Vagina (tissue), 2 donors: Measurements from ENCODE around the gene GSG1L. TPM values are rescaled to one million over a fixed set of nuclear protein-coding genes. Genes with fewer than 3 reads are reported as not detected.
"Not testable (repeated sequence)": the region's sequence is repeated elsewhere in the genome, so short reads cannot be mapped to it uniquely, and the experiment has no call there.

ENCODE experiments used
- DNase-seq, 2 donors: peaks; one replicate each; pipeline ENCODE4 v3.0.0-alpha.2; 2017; ENCODE audit errors: extremely low spot score in 2 of 2
- H3K27ac ChIP-seq: fragments of 200-600 bp; sonication (generic); one replicate; pipeline ENCODE4 v1.5.1; 2019
- H3K27me3 ChIP-seq: fragments of 200-600 bp; sonication (generic); one replicate; pipeline ENCODE4 v1.5.1; 2019
- H3K36me3 ChIP-seq, 2 donors: fragments of 200-600 bp; sonication (generic); one replicate each; pipeline ENCODE4 v1.5.1; 2017 to 2019
- H3K4me1 ChIP-seq: fragments of 200-600 bp; sonication (generic); one replicate; pipeline ENCODE4 v1.5.1; 2019
- H3K4me3 ChIP-seq, 2 donors: fragments of 200-600 bp; sonication (generic); 1 replicate in 1 of 2; 2 replicates in 1 of 2; pipeline ENCODE4 v1.5.1; 2016 to 2019
- H3K9me3 ChIP-seq: fragments of 200-600 bp; sonication (generic); one replicate; pipeline ENCODE4 v1.5.1; 2019
- CTCF ChIP-seq, 3 experiments: fragments of 450-650 bp in 2 of 3; fragments of 200-600 bp in 1 of 3; sonication (generic) in 1 of 3; IDR thresholded peaks; one replicate each; pipeline ENCODE4 v1.5.1; 2017 to 2019; ENCODE audit warnings: antibody characterized with exemption in 3 of 3, mild to moderate bottlenecking in 2 of 3, moderate library complexity in 2 of 3
- POLR2A ChIP-seq, 2 donors: fragments of 450-650 bp; IDR thresholded peaks; one replicate each; pipeline ENCODE4 v1.6.1; 2017; ENCODE audit warnings: antibody characterized with exemption in 2 of 2, mild to moderate bottlenecking in 2 of 2, moderate library complexity in 2 of 2
- POLR2AphosphoS5 ChIP-seq, 2 donors: sonication (generic); formaldehyde crosslinking; IDR thresholded peaks; one replicate each; pipeline ENCODE4 v1.9.0; 2017; ENCODE audit warnings: antibody characterized with exemption in 2 of 2, mild to moderate bottlenecking in 2 of 2, low read depth in 1 of 2; ENCODE audit not compliant: insufficient read depth in 1 of 2
- intact Hi-C: fragments of 100-400 bp; cut with DNase I; formaldehyde crosslinking; loops from one replicate; pipeline ENCODE4 v1.15.1; 2023
- total RNA-seq: library from RNA; depleted of rRNA; stranded (reverse); fragments of >200 nt; gene quantifications from one replicate; pipeline ENCODE4 v1.2.3, GENCODE V29; 2016

GSG1L gene
- total RNA-seq, 1 donor from 2014 or later = not detected

DNA sequence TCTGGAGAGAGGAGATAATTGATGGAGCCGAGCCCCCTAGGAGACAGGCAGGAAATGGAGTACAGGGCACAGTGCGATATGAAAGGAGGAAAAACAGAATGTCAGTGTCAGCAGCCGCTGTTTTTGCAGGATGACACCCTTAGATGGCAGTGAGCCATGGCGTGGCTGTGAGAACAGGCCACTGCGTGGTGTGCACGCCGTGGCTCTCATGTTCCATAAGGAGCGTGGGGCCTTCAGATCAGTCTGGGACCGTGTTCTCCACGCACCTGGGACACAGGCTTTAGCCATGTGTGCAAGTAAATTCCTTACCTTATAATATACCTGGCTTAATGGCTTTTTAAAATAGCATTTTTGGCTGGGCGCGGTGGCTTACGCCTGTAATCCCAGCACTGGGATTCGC is 315.6 kb downstream of the GSG1L start:
- H3K9me3 ChIP-seq = no peaks in the 10 kb centered on the region
- TF ChIP-seq POLR2A (IDR thresholded peaks at IDR 0.05) (no peak), CTCF (IDR thresholded peaks at IDR 0.05) (no peak), POLR2AphosphoS5 (IDR thresholded peaks at IDR 0.05; ENCODE audit: insufficient read depth in 1 of 2, low read depth in 1 of 2) (no peak)
- intact Hi-C loops = no loop called here
- no peaks in the 10 kb centered on the region for H3K4me1 ChIP-seq
- no peak for DNase-seq
- H3K36me3 ChIP-seq = peaks cover 0 to 9% of the 10 kb centered on the region in 2 donors
- no peak overlapping the region for H3K4me3 ChIP-seq
- no peak overlapping the region for H3K27ac ChIP-seq
- H3K27me3 ChIP-seq = no peaks in the 10 kb centered on the region

DNA sequence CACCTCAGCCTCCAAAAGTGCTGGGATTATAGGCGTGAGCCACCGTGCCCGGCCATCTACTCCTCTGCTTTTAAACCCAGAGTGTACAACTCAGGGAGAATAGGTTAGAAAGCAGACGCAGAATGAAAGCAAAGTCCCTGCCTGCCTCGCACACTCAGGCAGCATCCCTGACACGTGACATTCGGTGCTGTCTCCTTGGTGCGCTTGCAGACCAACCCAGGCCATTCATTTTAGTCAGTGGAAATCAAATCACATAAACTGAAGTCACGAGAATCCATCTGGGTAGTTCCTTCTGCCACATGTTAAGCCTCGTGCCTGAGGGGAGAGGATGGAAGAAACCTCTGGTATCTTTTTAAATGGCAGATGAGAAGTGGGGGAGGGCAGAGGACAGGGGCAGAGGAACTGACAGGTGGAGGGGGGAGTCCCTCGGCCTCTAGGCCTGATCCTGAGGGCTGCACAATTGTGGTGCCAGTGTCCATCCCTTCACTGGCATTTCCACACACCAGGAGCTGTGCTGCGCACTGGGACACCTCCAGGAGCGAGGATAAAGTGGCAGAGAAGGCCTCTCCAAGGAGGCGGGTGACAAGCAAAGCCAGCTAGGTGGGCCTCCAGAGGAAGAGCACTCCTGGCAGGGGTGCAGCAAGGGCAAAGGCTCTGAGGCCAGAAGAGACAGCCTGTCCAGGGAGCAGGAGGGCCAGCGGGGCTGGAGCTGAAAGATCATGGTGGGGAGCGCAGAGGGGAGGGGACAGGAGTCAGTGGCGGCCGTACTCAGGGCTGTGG is 317.2 kb downstream of the GSG1L start:
- peaks cover 0 to 9% of the 10 kb centered on the region in 2 donors for H3K36me3 ChIP-seq
- TF ChIP-seq CTCF (IDR thresholded peaks at IDR 0.05) (no peak), POLR2AphosphoS5 (IDR thresholded peaks at IDR 0.05; ENCODE audit: insufficient read depth in 1 of 2, low read depth in 1 of 2) (no peak), POLR2A (IDR thresholded peaks at IDR 0.05) (no peak)
- DNase-seq = no peak
- H3K27me3 ChIP-seq = no peaks in the 10 kb centered on the region
- H3K27ac ChIP-seq = no peak overlapping the region
- intact Hi-C loops = no loop called here
- no peaks in the 10 kb centered on the region for H3K4me1 ChIP-seq
- H3K9me3 ChIP-seq = no peaks in the 10 kb centered on the region
- no peak overlapping the region for H3K4me3 ChIP-seq

DNA sequence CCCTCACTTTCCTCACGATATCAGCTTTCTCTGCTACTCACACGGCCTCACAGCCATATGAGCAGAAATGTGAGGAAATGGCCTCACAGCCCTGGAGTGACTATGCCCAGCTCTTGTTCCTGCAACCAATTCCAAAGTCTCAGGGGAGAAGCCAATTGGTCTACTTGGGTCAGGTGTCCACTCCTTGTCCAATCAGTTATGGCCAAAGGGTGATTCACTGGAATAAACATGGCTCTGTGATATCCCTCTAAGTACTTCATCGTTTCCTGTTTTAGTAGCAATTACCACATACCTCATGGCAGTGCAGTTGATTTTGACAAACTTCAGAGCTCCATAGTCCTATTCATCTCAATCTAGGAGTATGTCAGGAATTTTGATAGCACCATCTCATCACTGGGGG is 318.2 kb downstream of the GSG1L start:
- Histone ChIP-seq H3K4me3 (no peak overlapping the region), H3K4me1 (no peaks in the 10 kb centered on the region), H3K9me3 (no peaks in the 10 kb centered on the region), H3K27me3 (no peaks in the 10 kb centered on the region), H3K27ac (no peak overlapping the region), H3K36me3 (peaks cover 0 to 9% of the 10 kb centered on the region in 2 donors)
- intact Hi-C loops = no loop called here
- no peak for DNase-seq
- no peak for TF ChIP-seq CTCF (IDR thresholded peaks at IDR 0.05)
- TF ChIP-seq POLR2A (IDR thresholded peaks at IDR 0.05) = no peak
- no peak for TF ChIP-seq POLR2AphosphoS5 (IDR thresholded peaks at IDR 0.05; ENCODE audit: insufficient read depth in 1 of 2, low read depth in 1 of 2)

GRCh38 chr16:27743963-27744362 is 319.6 kb downstream of the GSG1L start:
- TF ChIP-seq POLR2A (IDR thresholded peaks at IDR 0.05) = no peak
- TF ChIP-seq CTCF (IDR thresholded peaks at IDR 0.05) = no peak
- no peak for TF ChIP-seq POLR2AphosphoS5 (IDR thresholded peaks at IDR 0.05; ENCODE audit: insufficient read depth in 1 of 2, low read depth in 1 of 2)
- intact Hi-C loops = no loop called here
- H3K9me3 ChIP-seq = no peaks in the 10 kb centered on the region
- H3K27ac ChIP-seq = no peak overlapping the region
- H3K36me3 ChIP-seq = no peaks in the 10 kb centered on the region
- no peak for DNase-seq
- H3K4me3 ChIP-seq = no peak overlapping the region
- H3K4me1 ChIP-seq = no peaks in the 10 kb centered on the region
- H3K27me3 ChIP-seq = no peaks in the 10 kb centered on the region

GRCh38 chr16:27743001-27743400 is 320.5 kb downstream of the GSG1L start:
- H3K4me3 ChIP-seq, H3K27me3 ChIP-seq, H3K36me3 ChIP-seq, intact Hi-C loops, DNase-seq, H3K9me3 ChIP-seq, H3K27ac ChIP-seq, H3K4me1 ChIP-seq: not testable (repeated sequence)
